ENCODE data around the gene NAA15.

DNA sequence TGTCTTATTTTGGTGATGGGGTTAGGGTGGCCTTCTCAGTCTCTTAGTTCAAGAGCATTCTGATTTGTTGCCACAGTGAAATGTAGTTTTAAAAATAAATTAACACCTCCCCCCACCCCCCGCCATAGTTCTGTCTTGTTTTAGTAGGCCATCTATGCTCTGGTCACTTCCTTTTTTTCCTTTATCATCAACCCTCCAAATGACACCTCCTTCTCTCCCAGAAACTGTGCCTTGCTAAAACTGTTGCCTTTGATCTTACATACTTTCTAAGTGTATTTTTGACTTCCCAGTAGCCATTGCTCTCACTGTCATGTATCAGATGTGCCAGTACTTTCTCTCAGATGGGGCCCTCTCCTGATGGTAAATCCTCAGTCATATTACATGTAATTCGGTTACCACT is 15.4 kb downstream of the NAA15 start:
- TF ChIP-seq POLR2A (IDR thresholded peaks at IDR 0.05; ENCODE audit: low read depth, low read length): no peak
- no peak for TF ChIP-seq POLR2AphosphoS5 (IDR thresholded peaks at IDR 0.05; ENCODE audit: low read depth, low read length)
